CD4-positive, alpha-beta T cell (primary cell): ENCODE results near the gene ARL14EPL. TPM values are rescaled to one million over a fixed set of nuclear protein-coding genes. Genes with fewer than 3 reads are reported as not detected.

Experiments used
- ATAC-seq: fragments of 200-7000 bp; cut with Tn5 transposase; one replicate; pipeline ENCODE4 v1.10.0; 2022; ENCODE audit warnings: mild to moderate bottlenecking; ENCODE audit not compliant: poor library complexity
- CTCF ChIA-PET: fragments of 350-600 bp; sonication (Branson Sonifier 250); formaldehyde crosslinking; loops from one replicate; lab custom pipeline; 2021; ENCODE audit warnings: antibody characterized with exemption, inconsistent platforms; lab: Charles Lee
- POLR2A ChIA-PET: fragments of 350-600 bp; sonication (Branson Sonifier 250); formaldehyde crosslinking; loops from one replicate; lab custom pipeline; 2021; ENCODE audit warnings: antibody characterized with exemption, inconsistent platforms; lab: Charles Lee
- DNase-seq, 14 experiments: peaks; one replicate each; pipeline ENCODE4 v3.0.0-alpha.2; 2013 to 2020; ENCODE audit warnings: mixed read lengths in 2 of 14
- H3K27ac ChIP-seq, 2 donors: one replicate each; pipeline versions ENCODE4 v1.5.1 to v1.7.0; 2013; ENCODE audit warnings: low read length in 2 of 2, low read depth in 1 of 2, mild to moderate bottlenecking in 1 of 2
- H3K27me3 ChIP-seq, 2 experiments: 1 replicate in 1 of 2; 2 replicates in 1 of 2; pipeline versions ENCODE4 v1.6.1 to v1.7.0; 2013; ENCODE audit warnings: low read length in 2 of 2, control low read depth in 1 of 2, mild to moderate bottlenecking in 1 of 2, moderate library complexity in 1 of 2; ENCODE audit not compliant: insufficient read depth in 2 of 2, control insufficient read depth in 1 of 2
- H3K36me3 ChIP-seq: one replicate; pipeline ENCODE4 v1.6.1; 2013; ENCODE audit warnings: low read length, control low read depth; ENCODE audit not compliant: insufficient read depth
- H3K4me1 ChIP-seq: one replicate; pipeline ENCODE4 v1.6.1; 2013; ENCODE audit warnings: low read length, control low read depth; ENCODE audit not compliant: insufficient read depth
- H3K4me3 ChIP-seq: one replicate; pipeline ENCODE4 v1.5.1; 2013; ENCODE audit warnings: mild to moderate bottlenecking, low read length, moderate library complexity
- H3K9me3 ChIP-seq, 2 experiments: 1 replicate in 1 of 2; 2 replicates in 1 of 2; pipeline versions ENCODE4 v1.6.1 to v1.7.0; 2013; ENCODE audit warnings: low read length in 2 of 2, mild to moderate bottlenecking in 2 of 2, control low read depth in 1 of 2, moderate library complexity in 1 of 2; ENCODE audit not compliant: control insufficient read depth in 1 of 2, insufficient read depth in 1 of 2
- H3K27ac Mint-ChIP-seq: one replicate; pipeline ENCODE4 v1.8.0; 2020; ENCODE audit warnings: mixed read lengths
- H3K27me3 Mint-ChIP-seq: one replicate; pipeline ENCODE4 v1.8.0; 2021; ENCODE audit warnings: mixed read lengths
- H3K36me3 Mint-ChIP-seq: one replicate; pipeline ENCODE4 v1.8.0; 2021; ENCODE audit warnings: low read depth, mixed read lengths
- H3K4me1 Mint-ChIP-seq: one replicate; pipeline ENCODE4 v1.8.0; 2021; ENCODE audit warnings: low read depth, mixed read lengths
- H3K4me3 Mint-ChIP-seq: one replicate; pipeline ENCODE4 v1.8.0; 2020; ENCODE audit warnings: mild to moderate bottlenecking, mixed read lengths
- H3K9me3 Mint-ChIP-seq: one replicate; pipeline ENCODE4 v1.8.0; 2020; ENCODE audit warnings: mixed read lengths
- intact Hi-C, 2 experiments: fragments of 100-400 bp; cut with DNase I in 1 of 2; cut with micrococcal nuclease in 1 of 2; formaldehyde crosslinking; loops; one replicate each; pipeline versions ENCODE4 v1.15.1 to v1.9.0; 2023 to 2025; cut with DNase I, micrococcal nuclease
- total RNA-seq, 174 experiments: library from RNA in 2 of 174; stranded (reverse) in 2 of 174; gene quantifications; one replicate each; pipeline ENCODE4 v1.2.3 and lab custom pipeline; 2021 to 2026
- TF ChIP-seq, protein P1 (sequence below): fragments of 200-600 bp; IDR thresholded peaks from one replicate; pipeline ENCODE4 v1.8.0; 2022; ENCODE audit warnings: antibody characterized with exemption, mild to moderate bottlenecking

ARL14EPL gene
- total RNA-seq, 2 experiments from 2014 or later, result not detected

DNA sequence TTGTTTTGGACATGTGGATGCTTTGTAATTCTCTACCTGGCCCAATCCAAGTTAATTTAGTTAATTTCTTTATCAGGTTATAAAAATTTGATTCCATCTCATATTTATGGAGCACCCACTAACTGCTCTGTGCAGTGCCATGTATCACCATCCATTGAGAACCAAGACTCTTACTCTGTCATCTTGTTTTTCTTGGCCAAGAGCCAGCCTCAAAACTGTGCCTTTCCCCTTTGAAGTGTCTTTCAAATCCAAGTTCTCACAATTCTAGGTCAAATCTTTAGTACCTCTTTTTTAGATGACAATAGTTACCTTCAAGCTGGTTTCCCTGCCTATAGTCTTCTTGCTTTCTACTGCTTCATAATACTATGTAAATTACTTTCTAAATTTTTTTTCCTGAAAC, 55.8 kb downstream of the ARL14EPL start:
- Mint-ChIP-seq H3K4me3 (peak overlapping the region; percentile 62), H3K27ac (no peak overlapping the region)

DNA sequence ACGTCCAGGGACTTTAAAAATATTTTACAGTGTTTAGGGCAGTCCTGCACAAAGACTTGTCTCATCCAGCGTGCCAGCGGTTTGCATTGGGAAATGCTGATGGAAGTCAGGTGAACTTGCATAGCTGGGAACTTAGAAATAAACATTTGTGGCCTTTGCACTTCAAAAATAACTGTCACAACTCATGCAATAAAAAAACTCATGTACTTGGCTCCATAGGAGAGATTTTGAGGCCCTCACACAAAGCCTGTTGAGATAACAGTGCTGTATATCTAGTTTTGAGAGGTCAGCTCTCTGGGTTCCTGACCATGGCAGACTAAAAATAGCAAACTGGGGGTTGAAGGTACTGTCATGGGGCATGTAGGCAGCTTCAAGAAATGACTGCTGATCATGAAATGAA, 58.0 kb downstream of the ARL14EPL start:
- Mint-ChIP-seq H3K4me1 (peaks cover 41% of the 10 kb centered on the region), H3K27ac (no peak overlapping the region), H3K36me3 (peaks cover 85% of the 10 kb centered on the region), H3K4me3 (no peak overlapping the region), H3K27me3 (no peaks in the 10 kb centered on the region), H3K9me3 (no peaks in the 10 kb centered on the region)
- Histone ChIP-seq H3K4me1 (peaks cover 7% of the 10 kb centered on the region), H3K27ac (no peak overlapping the region), H3K4me3 (no peak overlapping the region), H3K36me3 (peaks cover 53% of the 10 kb centered on the region), H3K9me3 (no peaks in the 10 kb centered on the region), H3K27me3 (no peaks in the 10 kb centered on the region)
- intact Hi-C loops, result no loop called here
- CTCF ChIA-PET, result interaction anchor here (1.0 kb wide), 1 partner anchor 9 kb away, joined by 3 read pairs; no protein-coding TSS in a partner anchor
- DNase-seq (no peak), ATAC-seq (no peak)
- POLR2A ChIA-PET, result no interaction called here
- TF ChIP-seq, protein P1, sequence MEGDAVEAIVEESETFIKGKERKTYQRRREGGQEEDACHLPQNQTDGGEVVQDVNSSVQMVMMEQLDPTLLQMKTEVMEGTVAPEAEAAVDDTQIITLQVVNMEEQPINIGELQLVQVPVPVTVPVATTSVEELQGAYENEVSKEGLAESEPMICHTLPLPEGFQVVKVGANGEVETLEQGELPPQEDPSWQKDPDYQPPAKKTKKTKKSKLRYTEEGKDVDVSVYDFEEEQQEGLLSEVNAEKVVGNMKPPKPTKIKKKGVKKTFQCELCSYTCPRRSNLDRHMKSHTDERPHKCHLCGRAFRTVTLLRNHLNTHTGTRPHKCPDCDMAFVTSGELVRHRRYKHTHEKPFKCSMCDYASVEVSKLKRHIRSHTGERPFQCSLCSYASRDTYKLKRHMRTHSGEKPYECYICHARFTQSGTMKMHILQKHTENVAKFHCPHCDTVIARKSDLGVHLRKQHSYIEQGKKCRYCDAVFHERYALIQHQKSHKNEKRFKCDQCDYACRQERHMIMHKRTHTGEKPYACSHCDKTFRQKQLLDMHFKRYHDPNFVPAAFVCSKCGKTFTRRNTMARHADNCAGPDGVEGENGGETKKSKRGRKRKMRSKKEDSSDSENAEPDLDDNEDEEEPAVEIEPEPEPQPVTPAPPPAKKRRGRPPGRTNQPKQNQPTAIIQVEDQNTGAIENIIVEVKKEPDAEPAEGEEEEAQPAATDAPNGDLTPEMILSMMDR, result no peak

More for the DNA sequence above, 55.8 kb downstream of the ARL14EPL start:
- peaks cover 31% of the 10 kb centered on the region for H3K36me3 ChIP-seq
- no peaks in the 10 kb centered on the region for H3K9me3 ChIP-seq
- intact Hi-C loops, result loop anchor here (5.0 kb wide), 3 partner anchors 251 to 541 kb away; partner anchors contain the start of gene TMED7 (in 2 of the 2)
- H3K4me3 ChIP-seq, result no peak overlapping the region
- no peaks in the 10 kb centered on the region for H3K9me3 Mint-ChIP-seq
- no peak for ATAC-seq
- H3K27me3 Mint-ChIP-seq, result no peaks in the 10 kb centered on the region
- H3K27ac ChIP-seq, result no peak overlapping the region
- TF ChIP-seq, protein P1, result no peak
- H3K4me1 ChIP-seq, result peaks cover 16% of the 10 kb centered on the region
- H3K4me1 Mint-ChIP-seq, result peaks cover 57% of the 10 kb centered on the region
- DNase-seq, result no peak
- ChIA-PET CTCF (no interaction called here), POLR2A (no interaction called here)
- no peaks in the 10 kb centered on the region for H3K27me3 ChIP-seq
- peaks cover 83% of the 10 kb centered on the region for H3K36me3 Mint-ChIP-seq

DNA sequence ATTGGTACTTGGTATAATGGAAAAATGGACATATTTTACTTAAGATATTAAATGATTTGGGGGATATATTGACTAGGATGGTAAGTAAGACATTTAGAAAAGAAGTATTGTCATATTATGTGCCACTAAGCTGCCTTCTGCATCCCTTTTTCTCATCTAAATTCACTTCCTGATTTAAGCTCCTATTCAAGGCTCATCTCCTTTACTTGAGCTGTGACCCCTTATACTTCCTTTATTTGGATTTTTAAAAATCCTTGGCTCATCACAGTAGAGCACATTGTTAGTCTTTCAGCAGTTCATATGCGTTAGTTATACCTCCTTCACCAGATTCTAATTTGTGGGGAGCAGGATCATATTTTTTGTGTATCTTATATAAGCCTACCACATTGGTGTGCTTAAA, 59.1 kb downstream of the ARL14EPL start:
- no peaks in the 10 kb centered on the region for H3K9me3 ChIP-seq
- no peak for ATAC-seq
- H3K36me3 ChIP-seq, result peaks cover 58% of the 10 kb centered on the region
- no peak overlapping the region for H3K27ac ChIP-seq
- no peaks in the 10 kb centered on the region for H3K4me1 ChIP-seq
- ChIA-PET CTCF (no interaction called here), POLR2A (no interaction called here)
- Mint-ChIP-seq H3K27ac (no peak overlapping the region), H3K36me3 (peaks cover 92% of the 10 kb centered on the region), H3K4me1 (peaks cover 30% of the 10 kb centered on the region), H3K4me3 (no peak overlapping the region), H3K9me3 (no peaks in the 10 kb centered on the region), H3K27me3 (no peaks in the 10 kb centered on the region)
- DNase-seq, result no peak
- TF ChIP-seq, protein P1, result no peak
- H3K4me3 ChIP-seq, result no peak overlapping the region
- intact Hi-C loops, result no loop called here
- H3K27me3 ChIP-seq, result no peaks in the 10 kb centered on the region
